CD4-positive, alpha-beta T cell treated with Interferon alpha-2 for 1 hour (primary cell): ENCODE measurements around the gene XCR1.
"Not testable (repeated sequence)": the region's sequence is repeated elsewhere in the genome, so short reads cannot be mapped to it uniquely, and the experiment has no call there.

Experiments used
- DNase-seq, 2 donors: peaks; one replicate each; pipeline ENCODE4 v3.0.0-alpha.2; 2020 to 2022

The XCR1 gene

DNA sequence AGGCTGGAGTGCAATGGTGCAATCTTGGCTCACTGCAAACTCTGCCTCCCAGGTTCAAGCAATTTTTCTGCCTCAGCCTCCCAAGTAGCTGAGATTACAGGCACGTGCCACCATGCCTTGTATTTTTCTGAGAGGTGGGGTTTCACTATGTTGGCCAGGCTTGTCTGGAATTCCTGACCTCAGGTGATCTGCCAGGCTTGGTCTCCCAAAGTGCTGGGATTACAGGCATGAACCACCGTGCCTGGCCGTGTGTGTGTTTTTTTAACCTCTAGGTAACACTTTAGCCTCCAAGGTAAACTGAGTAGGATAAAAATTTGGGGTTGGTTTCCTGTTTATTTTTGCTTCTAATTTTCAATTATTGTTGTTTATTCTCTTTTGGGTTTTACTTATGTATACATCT is 10.8 kb upstream of the XCR1 start:
- not testable (repeated sequence) for DNase-seq

DNA sequence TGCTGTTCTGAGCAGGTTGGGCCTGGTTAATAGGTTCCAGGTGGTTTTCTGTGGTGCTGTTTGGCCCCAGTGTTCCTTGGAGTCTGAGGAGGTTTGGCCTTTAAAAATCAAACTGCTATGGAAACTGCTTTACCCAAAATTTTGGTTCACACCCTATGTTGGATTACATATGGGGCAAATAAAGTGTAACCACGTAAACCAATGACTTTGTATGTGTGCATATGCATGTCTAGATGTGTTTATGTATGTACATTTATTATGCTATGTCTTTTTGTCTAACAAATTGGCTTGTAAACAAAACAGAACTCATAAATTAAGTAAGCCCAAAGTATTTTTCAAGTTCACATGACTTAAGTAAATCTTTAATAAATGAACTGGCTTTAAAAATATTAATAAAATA is 8.9 kb upstream of the XCR1 start:
- DNase-seq = no peak

DNA sequence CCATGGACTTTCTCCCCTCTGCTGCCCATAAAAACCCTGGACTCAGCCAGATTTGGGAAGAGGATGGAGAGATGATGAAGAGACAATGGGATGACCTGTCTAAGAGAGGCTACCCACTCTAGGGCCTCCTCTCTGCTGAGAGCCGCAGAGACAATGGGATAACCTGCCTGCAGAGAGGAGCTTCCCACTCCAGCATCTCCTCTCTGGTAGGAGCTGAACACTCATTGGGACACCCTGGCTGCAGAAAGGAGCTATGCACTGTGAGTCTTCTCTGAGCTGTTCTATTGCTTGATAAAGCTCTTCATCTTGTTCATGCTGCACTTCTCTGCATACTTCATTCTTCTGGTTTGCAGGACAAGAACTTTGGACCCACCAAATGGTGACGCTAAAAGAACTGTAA is 4.5 kb upstream of the XCR1 start:
- no peak for DNase-seq

DNA sequence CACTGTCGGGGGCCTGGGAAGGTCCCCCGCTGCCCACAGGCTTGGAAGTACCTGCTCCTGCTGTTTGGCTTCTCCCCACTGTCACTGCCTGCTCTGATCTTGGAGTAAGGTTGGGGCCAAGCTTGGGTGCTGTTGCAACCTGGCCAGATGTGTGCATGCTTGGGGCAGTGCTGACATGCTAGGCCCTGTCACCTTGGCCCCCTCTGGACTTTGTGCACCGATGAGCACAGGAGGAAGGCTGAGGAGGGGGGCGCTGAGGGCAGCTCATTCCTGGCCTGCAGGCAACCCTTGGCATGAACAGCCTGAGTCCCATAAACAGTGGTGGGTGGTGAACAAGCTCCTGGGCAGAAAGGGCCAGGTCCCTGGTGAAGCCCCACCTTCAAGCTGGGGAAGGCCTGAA is 4.0 kb upstream of the XCR1 start:
- no peak for DNase-seq

DNA sequence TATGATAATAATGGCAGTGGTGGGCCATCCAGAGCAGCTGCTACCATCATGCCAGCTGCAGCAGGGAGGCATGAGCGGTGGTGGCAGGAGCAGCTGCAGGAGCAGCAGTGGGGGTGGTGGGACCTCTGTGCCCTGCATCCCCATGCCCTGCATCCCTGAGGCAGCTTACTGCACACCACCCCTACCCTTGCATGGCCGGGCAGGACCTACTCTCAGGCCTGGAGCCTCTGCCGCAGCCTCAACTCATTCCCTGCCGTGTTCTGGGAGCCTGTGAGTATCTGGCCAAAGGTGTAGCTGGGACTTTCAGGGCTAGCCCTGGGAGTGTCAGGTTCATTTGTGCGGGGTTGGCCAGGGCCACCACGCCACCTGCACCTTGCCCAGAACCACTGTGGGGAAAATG is 3.3 kb upstream of the XCR1 start:
- no peak for DNase-seq

DNA sequence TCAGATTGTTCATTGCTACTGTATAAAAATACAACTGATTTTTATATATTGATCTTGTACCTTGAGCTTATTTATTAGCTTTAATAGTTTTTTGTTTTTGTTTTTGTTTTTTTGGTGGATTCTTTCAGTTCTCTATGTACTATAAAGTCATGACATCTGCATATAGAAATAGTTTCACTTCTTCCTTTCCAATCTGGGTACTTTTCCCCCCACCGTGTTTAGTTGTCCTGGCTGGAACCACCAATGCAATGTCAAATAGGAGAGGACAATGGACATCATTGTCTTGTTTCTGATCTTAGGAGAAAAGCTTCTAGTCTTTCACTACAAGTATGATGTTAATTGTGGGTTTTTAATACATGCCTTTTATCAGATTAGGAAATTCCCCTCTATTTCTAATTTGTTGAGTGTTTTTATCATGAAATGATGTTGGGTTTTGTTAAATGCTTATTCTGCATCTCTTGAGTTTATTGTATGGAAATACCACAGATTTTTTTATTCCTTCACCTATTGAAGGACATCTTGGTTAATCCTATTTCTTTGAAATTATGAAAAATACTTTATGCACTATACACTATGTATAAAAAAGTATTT is 2.8 kb upstream of the XCR1 start:
- no peak for DNase-seq

DNA sequence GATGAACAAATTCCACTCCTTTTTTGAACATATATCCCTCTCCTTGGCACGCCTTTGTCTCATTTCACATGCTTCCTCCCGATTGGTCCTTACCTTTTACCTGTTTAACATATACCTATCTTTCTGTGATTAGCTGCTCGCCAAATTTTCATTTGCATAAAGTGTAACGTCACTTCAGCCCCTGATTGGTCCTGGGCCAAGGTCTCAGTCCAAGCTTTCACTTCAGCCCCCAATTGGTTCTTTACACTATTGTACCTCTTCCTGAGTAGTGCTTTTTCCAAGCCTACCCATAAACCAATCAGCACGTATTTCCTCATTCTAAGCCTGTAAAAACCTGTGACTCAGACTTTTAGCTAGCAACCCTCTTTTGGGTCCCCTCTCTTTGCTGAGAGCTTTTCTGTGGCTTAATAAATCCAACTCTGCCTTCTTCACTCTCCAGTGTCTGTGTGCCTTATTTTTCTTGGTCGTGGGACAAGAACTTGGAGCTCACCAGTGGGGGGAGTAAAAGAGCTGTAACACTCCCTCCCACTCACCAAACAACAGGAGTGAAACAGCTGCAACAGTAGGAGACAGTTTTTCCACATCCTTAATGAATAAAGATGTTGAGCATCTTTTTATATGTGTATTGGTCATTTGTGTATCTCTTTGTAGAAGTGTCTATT is 584 bp upstream of the XCR1 start:
- no peak for DNase-seq

DNA sequence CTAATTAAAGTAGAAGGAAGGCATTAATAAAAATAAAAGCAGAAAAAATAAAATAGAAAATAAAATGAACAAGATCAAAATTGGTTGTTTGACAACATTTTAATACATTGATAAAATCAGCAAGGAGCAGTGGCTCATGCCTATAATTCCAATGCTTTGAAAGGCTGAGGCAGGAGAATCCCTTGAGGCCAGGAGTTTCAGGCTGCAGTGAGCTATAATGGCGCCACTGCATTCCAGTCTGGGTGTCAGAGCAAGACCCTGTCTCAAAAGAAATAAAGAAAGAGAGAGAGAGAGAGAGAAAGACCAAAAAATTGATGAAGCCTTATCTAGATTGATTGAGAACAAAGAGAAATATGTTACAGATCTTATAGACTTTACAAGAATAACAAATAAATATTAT is 2.1 kb downstream of the XCR1 start:
- DNase-seq = no peak

DNA sequence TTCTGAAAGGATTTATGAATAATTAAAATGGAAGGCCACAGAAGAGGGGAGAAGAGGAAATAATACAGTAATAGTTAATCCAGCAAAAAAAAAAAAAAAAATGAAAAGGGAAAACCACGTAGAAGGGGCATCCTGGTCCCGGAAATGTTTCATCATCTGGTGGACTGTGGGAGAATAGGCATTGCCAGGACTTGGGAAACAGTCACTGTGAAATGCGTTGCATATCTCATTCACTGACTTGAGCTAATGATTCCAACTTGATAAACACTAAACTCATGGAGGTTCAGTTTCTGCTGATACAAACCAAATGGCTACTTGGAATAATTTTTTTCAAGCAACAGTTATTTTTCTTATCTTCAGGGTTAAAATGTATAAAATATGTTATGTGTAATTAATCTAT is 3.2 kb downstream of the XCR1 start:
- no peak for DNase-seq

DNA sequence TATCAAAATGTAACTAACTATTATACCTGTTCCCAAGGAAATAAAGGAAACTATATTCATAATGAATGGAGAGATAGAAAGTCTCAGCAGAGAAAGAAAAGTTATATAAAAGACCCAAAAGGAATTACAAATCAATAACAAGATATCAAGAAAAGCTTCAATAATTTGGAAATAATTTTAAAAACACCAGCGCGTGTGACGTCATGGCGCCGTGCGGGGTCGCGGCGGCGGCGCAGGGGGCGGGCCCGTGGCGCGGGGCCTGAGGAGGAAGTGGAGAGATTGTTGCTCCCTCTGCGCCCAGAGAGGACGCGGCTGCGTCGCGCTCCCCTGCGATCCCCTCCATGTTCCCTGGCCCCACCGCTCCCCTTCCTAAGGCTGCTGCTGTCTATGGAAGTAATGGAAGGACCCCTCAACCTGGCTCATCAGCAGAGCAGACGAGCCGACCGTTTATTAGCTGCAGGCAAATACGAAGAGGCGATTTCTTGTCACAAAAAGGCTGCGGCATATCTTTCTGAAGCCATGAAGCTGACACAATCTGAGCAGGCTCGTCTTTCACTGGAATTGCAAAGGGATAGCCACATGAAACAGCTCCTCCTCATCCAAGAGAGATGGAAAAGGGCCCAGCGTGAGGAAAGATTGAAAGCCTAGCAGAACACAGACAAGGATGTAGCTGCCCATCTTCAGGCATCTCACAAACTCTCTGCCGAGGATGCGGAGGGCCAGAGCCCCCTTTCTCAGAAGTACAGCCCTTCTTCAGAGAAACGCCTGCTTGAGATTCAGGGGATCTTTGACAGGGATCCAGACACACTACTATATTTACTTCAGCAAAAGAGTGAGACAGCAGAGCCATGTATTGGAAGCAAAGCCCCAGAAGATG is 4.1 kb downstream of the XCR1 start:
- no peak for DNase-seq

DNA sequence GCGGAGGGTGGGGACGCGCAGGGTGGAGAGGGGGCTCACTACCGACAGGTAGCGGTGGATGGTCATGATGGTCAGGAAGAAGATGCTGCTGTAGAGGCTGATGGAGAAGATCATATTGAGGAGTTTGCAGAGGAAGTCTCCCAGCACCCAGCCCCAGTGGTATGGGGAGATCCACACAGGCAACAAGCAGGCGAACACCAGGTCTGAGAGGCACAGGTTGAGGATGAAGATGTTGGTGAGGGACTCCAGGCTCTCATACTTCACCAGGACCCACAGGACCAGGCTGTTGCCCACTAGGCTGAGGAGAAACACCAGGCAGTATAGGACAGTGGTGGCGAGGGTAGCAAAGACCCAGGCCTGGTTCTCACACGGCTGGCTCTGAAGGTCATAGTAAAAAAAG is 5.8 kb downstream of the XCR1 start:
- no peak for DNase-seq

DNA sequence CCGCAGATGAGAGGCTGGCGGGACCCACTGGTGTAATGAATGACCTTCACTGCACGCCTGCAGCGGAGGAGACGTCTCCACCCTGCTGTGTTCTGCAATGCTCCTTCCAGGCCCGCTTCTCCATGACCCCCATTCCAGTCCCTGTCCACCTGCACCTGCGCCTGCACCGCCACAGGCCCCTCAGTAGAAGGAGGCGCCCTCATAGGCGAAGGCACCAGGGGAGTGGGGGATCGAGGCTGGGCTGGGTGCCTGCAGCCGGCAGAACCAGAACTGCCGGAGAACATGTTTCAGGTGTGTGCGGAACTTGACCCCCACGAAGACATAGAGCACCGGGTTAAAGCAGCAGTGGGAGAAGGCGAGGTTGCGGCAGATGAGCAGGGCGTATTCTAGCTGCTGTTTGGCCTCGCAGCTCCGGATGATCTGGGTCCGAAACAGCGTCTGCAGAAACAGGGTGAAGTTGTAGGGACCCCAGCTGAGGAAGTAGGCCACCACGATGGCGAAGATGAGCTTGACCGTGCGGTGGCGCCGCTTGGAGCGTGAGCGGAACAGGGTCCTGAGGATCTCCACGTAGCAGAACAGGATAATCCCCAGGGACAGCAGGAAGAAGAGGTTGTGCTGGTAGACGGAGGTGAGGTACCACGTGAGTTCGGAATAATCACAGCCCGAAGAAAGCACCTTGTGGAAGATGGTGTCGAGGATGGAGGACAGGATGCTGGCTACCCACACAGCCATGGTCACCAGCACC is 6.3 kb downstream of the XCR1 start:
- no peak for DNase-seq

DNA sequence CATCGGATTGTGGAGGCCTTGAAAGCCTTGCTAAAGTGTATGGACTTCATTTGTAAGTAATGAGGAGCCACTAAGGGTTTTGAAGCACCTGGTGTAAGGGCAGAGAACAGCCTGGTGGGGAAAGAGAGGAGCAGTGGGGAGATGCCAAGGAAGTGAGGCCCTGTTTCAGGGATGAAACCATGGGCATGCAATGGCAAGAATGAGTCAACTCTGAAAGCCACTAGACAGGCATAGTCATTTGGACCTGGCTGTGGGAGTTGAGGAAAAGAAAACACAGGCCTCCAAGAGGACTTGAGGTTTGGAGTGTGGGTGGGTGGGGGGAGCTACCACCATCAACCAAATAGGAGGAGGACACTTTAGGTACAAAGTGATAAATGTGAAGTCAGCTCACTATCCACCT is 7.6 kb downstream of the XCR1 start:
- no peak for DNase-seq

DNA sequence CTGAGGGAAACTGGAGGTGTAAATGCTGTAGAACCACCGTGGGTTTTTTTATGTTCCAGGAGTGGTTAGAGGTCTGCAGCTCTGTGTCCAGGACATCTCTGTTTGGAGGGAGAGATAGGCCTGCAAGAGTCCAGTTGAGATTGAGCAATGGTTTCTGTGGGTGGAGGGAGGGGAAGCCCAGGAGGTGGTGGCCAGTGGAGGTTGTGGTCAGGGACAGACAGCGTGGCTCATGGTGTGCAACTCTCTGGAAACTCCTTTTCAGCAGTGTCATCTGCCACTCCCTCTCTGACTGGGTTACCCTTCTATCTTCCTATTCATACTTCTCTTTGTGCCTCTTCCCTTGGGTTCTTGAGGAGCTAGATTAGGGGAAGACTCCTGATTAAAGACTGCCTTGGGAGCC is 9.6 kb downstream of the XCR1 start:
- DNase-seq = peak in 1 of 2 donors; percentile 54

DNA sequence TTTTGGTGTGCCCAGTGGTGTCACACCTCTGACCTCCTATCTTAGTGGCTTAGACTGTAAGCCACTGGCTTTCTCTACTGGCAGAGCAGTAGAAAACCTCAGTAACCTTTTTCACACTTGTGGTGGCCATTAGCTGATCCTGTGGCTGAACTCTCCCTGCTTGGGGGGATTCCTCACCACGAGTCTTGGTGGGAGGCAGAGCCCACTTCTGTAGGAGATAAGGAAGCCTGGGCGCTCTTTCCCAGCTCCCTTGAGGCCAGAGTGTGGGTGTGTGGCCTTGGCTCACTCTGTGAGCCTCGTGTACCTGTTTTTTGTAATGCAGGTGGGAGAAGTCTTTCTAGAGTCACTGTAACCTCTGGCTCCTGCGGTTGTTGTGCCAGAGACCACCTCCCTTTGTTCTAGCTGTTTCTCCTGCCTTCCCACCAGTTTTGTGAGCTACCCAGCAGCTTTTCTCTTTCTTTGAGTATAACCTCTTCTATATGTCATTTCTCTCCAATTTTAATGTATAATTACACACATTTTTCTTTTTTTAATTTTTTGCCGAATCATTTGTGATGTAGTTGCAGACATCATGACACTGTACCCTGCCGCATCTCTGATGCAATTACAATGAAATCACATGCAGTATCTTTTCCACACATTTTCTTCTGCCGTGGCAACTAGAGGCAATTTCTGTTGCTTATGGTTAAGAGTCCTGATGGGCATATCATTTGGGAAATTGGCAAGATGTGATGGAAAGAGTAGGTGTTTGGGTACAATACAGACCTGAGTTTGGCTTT is 13.8 kb downstream of the XCR1 start:
- no peak for DNase-seq

DNA sequence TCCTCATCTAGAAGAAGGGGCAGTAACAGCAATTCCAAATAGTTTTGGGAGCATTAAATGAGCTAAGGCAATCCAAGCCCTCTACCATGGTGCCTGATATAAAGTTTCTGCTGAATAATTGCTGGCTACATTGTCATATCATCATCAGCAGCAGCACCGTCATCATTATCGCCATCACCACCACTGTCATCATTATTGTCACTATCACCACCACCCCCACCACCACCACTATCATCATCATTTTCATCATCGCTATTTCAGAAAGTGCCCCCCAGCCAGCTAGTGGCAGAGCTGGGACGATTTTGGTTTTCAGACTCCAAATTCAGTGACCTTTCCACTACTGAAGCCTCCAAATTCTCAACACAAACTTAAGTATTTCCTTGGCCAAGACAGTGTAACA is 15.0 kb downstream of the XCR1 start:
- DNase-seq = no peak

DNA sequence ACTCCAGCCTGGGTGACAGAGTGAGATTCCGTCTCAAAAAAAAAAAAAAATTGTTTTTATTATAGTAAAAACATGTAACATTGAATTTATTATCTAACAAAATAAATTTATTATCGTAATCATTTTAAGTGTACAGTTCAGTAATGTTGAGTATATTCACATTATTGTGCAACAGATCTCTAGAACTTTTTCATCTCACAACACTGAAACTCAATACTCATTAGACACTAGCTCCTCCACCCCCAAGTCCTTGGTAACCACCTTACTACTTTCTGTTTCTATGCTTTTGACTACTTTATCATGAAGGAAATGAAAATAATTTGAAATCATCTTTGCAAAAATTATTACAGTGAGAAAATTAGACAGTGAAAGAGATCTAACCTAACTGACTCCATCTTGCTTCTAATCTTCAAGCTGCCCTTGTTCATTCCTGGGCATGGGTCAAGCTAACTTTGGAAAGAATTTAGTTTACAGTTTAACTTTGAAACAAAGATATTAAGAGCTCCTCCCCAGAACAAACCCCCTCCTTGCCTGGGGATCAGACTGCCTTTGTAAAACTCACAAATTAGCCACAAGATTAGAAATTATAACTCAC is 16.7 kb downstream of the XCR1 start:
- no peak for DNase-seq

DNA sequence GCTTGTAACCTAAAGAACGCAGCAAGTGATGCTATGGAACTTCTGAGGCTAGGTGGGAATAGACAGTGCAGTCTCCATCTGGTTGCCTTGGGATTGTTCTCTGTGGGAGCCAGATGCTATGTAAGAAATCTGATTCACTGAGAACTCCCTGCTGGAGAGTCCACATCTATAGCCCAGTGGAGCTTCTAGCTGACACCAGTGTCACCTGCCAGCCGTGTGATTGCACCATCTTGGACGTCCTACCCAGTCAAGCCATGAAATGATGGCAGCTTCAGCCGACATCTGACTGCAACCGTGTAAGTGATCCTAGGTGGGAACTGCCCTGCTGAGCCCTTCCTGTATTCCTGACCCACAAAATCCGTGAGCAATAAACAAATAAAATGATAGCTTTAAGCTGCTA is 19.2 kb downstream of the XCR1 start:
- no peak for DNase-seq

DNA sequence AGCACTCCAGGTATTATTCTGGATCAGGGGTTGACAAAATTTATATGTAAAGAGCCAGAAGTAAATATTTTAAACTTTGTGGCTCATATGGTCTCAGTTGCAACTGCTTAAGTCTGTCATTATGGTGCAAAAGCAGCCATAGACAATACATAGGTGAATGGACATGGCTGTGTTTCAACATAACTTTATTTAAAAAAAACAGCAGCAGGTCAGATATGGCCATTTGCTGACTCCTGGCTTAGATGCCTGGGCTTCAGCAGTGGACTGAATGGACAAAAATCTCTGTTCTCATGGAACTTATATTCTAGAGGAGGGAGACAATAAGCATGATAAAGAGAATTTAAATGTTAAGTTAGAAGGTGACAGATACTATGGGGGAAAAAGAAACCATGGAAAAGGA is 20.0 kb downstream of the XCR1 start:
- DNase-seq = no peak

DNA sequence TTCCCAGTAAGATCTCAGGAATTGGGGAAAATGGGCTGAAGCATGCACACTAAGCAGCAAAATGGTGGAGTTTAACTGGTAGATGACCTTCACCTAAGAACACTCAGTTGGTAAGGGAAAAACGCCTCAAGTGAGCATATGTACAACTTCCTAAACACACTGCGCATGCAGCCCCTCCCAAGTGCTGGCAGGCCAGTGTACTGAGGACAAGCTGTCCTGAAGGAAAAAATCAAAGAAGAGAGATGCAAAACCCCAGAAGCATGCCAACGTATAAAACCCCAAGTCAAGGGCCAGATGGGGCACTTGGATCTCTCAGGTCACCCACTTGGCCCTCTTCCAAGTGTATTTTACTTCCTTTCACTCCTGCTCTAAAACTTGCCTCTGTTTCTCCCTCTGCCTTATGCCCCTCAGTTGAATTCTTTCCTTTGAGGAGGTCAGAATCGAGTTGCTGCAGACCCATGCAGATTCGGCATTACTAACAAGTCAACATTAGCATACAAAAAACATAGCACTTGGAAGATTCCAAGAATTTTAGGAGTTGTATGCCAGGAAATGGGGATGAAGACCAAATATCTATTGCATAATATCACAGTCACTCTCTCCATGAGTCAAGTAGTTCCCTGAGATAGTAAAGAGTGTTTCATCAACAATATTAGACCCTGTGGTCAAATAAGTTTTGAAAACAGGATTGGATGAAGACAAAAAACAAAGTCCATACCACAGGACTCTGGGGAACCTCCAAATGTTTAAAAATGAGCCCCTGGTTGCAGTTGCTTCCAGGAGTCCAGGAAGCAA is 20.8 kb downstream of the XCR1 start:
- no peak for DNase-seq

DNA sequence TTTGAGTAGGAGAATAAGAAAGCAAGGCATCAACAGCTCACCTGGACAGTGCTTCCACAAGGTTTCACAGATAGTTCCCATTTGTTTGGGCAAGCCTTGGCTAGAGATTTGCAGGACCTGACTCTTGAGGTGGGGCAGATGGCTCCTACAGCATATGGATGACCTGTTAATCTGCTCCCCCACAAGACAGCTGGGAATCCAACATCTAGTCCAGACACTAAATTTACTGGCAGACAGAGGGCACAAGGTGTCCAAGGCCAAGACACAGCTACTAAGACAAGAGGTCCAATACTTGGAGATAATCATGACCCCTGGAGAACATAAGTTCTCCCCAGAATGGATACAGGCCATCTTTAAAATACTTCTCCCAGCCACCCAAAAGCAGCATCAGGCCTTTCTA is 23.6 kb downstream of the XCR1 start:
- not testable (repeated sequence) for DNase-seq
